ENCODE measurements around the gene MIER3.
A peak's percentile ranks its signal among the peaks of the same experiment; 100 is the strongest.

MIER3 gene

GRCh38 chr5:56917534-56917933, 34.4 kb downstream of the MIER3 start:
- no peak overlapping the region for H3K4me3 ChIP-seq (ENCODE audit: low read depth, low read length)
- no peak for TF ChIP-seq CTCF (IDR thresholded peaks at IDR 0.05; ENCODE audit: borderline replicate concordance, insufficient read depth, low read depth, low read length)

DNA sequence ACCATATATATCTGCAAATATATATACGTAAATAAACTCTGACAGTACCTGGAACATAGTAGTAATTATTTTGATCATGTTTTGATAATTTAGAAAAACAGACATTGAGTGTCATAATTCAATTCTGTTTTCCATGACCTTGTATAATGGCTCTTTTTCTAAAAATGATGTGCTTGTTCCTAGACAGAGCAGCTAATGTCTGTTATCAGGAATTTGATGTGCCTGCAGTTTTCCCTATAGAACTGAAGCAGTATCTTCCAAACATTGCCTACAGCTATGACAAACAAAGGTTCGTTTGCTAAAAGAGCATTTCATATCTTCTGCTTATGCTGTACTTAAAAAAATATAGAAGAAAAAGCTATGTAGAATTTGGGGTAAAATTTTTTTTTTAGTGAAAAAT, 37.2 kb downstream of the MIER3 start:
- no peak overlapping the region for H3K4me3 ChIP-seq (ENCODE audit: low read depth, low read length)
- TF ChIP-seq CTCF (IDR thresholded peaks at IDR 0.05; ENCODE audit: borderline replicate concordance, insufficient read depth, low read depth, low read length) = no peak

- no peak for TF ChIP-seq CTCF (IDR thresholded peaks at IDR 0.05; ENCODE audit: borderline replicate concordance, insufficient read depth, low read depth, low read length)
Observed at GRCh38 chr5:56913766-56914165, 38.2 kb downstream of the MIER3 start.

GRCh38 chr5:56910210-56910965, 41.5 kb downstream of the MIER3 start:
- peak overlapping the region; percentile 63 for H3K4me3 ChIP-seq (ENCODE audit: low read depth, low read length)
- no peak for TF ChIP-seq CTCF (IDR thresholded peaks at IDR 0.05; ENCODE audit: borderline replicate concordance, insufficient read depth, low read depth, low read length)

More at GRCh38 chr5:56913766-56914165, 38.2 kb downstream of the MIER3 start:
- no peak overlapping the region for H3K4me3 ChIP-seq (ENCODE audit: low read depth, low read length)

- H3K4me3 ChIP-seq (ENCODE audit: low read depth, low read length) = peak within 1 kb of the TSS; percentile 90
- no peak for TF ChIP-seq CTCF (IDR thresholded peaks at IDR 0.05; ENCODE audit: borderline replicate concordance, insufficient read depth, low read depth, low read length)
Observed at GRCh38 chr5:56909294-56910209, 42.4 kb downstream of the MIER3 start, which contains the start of gene SETD9. SETD9 (plus strand) TSS chr5:56909596; CDS start chr5:56909646, 50 bp downstream.

DNA sequence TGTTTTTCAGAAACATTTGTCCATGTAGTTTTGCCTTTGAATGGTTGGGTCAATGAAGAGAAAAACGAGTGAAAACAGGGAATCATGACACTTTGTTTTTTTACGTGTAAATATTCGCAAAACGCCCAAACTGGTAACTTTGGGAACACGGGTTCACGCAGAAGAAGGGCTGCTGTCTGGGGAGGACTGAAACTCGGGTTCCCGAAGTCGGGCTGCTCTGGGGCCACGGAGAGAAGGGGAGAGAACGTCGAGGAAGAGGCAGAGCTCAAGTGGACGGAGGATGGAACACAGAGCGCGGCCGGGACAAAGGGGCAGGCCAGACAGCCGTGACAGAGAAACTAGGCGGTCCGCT, 43.0 kb downstream of the MIER3 start:
- no peak for TF ChIP-seq CTCF (IDR thresholded peaks at IDR 0.05; ENCODE audit: borderline replicate concordance, insufficient read depth, low read depth, low read length)
- H3K4me3 ChIP-seq (ENCODE audit: low read depth, low read length) = peak overlapping the region; percentile 90

All from GM12875 (cell line).